Fibroblast of the aortic adventitia (primary cell): Measurements from ENCODE around the gene TAGLN3. TPM values are rescaled to one million over a fixed set of nuclear protein-coding genes. Genes with fewer than 3 reads are reported as not detected.

Experiments used
- DNase-seq: peaks from one replicate; pipeline ENCODE4 v3.0.0-alpha.2; 2010; ENCODE audit warnings: low read depth
- H3K4me3 ChIP-seq: 2 replicates; pipeline ENCODE4 v1.5.1; 2011; ENCODE audit warnings: low read depth, mild to moderate bottlenecking, control low read depth, low read length, moderate library complexity
- CTCF ChIP-seq: IDR thresholded peaks from 2 replicates; pipeline ENCODE4 v1.5.1; 2011; ENCODE audit warnings: mild to moderate bottlenecking, low read length, control low read depth, inconsistent platforms; ENCODE audit not compliant: insufficient read depth
- total RNA-seq: library from RNA; depleted of rRNA; stranded (reverse); fragments of >200 nt; gene quantifications from 2 replicates; pipeline ENCODE4 v1.2.3, GENCODE V29; 2012; ENCODE audit warnings: low replicate concordance

TAGLN3 gene
- total RNA-seq, 1 donor: not detected

- DNase-seq: no peak
- no peak for TF ChIP-seq CTCF
- no peak overlapping the region for H3K4me3 ChIP-seq
Observed at GRCh38 chr3:111967068-111967467, 31.7 kb upstream of the TAGLN3 start.

DNA sequence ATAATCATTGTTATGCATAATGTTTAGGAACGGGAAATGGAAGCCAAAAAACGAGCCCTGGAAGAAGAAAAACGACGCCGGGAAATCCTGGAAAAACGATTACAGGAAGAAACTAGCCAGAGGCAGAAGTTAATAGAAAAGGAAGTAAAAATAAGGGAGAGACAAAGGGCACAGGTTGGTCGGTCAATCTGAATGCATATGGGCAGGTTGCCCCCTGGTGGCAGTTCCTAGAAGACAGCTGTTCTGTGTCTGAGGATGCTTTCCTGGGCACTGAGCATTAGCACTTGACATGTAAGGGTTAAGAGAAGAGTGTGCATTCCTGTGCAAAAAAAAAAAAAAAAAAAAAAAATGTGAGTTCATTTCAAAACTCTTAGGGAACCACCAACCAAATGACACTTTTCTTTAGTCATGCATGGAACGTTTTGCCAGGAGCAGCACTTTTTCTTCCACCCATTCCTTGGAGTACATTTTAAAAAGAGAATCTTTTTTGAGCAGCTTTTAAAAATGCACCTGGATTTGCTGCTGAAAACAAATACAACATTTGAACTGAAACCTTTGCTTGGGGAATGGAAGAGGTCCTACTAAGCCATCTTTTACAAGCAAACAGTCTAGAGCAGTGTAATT, 31.0 kb upstream of the TAGLN3 start:
- peak; percentile 86 for TF ChIP-seq CTCF
- no peak overlapping the region for H3K4me3 ChIP-seq
- DNase-seq: peak; percentile 87

GRCh38 chr3:111968319-111969054, 30.2 kb upstream of the TAGLN3 start:
- no peak overlapping the region for H3K4me3 ChIP-seq
- no peak for TF ChIP-seq CTCF
- peak; percentile 55 for DNase-seq

- no peak for TF ChIP-seq CTCF
- no peak overlapping the region for H3K4me3 ChIP-seq
- DNase-seq: no peak
Observed at GRCh38 chr3:111970376-111970775, 28.3 kb upstream of the TAGLN3 start.

DNA sequence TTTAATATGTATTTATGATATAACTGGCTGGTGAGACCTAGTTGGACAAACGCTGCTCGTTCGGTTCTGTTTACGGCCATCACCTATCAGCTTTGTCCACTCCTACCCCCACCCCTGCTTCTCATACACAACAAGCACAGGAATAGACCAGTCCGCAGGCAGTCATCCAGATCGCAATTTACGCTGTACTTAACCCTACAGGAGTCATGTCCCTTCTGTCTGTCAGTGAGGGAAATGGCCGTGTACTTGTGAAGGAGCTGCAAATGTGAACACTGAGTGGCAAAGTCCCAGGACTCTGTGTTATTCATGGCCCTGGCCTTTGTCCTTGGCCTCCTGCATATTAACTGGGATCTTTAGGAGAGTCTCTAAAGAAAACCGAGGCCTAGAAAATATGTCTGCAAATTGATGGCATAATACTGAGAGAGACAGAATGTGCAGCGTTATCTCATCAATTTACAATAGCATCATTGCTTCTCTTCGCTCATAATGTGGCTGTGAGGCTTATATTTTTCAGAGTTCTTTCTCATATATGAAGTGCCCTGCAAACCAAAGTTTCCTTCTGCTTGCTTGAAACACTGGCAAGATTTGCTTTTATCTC, 27.1 kb upstream of the TAGLN3 start:
- no peak for DNase-seq
- no peak overlapping the region for H3K4me3 ChIP-seq
- TF ChIP-seq CTCF: no peak

DNA sequence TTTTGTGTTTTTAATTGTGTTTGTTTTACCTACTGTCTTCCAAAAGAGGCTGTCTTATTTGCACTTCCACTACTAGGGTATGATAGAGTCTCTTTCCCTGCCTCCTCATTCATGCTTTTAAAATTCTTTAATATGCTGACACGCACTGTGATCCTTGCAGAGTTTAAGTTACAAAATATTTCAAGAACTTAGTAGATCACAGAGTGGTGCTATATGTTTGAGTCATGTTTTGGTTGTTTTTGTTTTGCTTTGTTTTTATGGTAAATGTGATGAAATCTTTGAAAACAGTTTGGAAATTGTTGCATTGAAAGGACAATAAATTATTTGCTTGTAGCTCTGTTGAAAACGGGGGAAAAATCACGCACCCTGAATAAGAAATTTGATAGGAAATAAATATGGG, 25.8 kb upstream of the TAGLN3 start:
- no peak overlapping the region for H3K4me3 ChIP-seq
- TF ChIP-seq CTCF: no peak
- DNase-seq: no peak
